Measurements from ENCODE around the gene MINK1. TPM values are rescaled to one million over a fixed set of nuclear protein-coding genes. Genes with fewer than 3 reads are reported as not detected.
A peak's percentile ranks its signal among the peaks of the same experiment; 100 is the strongest.

Gene MINK1
- total and polyA plus RNA-seq, 9 donors, result 37.6 to 177 (median 95.8) TPM

GRCh38 chr17:4807605-4808377 lies 25.3 kb upstream of the MINK1 start:
- intact Hi-C loops (cut with DNase I), result no loop called here
- TF ChIP-seq POLR2A (IDR thresholded peaks at IDR 0.05) (no peak), CTCF (IDR thresholded peaks at IDR 0.05) (no peak), EP300 (IDR thresholded peaks at IDR 0.05) (no peak)
- H3K27me3 ChIP-seq, result no peaks in the 10 kb centered on the region
- peaks cover 8% of the 10 kb centered on the region for H3K4me1 ChIP-seq (ENCODE audit: insufficient read depth)
- no peaks in the 10 kb centered on the region for H3K36me3 ChIP-seq
- peak overlapping the region; percentile 84 for H3K4me3 ChIP-seq
- 26 to 28% (median 26%) methylated on average over 32 of the region's 32 CpGs for WGBS, 3 donors
- DNase-seq, result peak; percentile 30 to 58 (median 54)
- H3K9me3 ChIP-seq, result no peaks in the 10 kb centered on the region
- peak overlapping the region in 1 of 2 donors; percentile 26 for H3K27ac ChIP-seq

- intact Hi-C loops (cut with DNase I), result no loop called here
- TF ChIP-seq POLR2A (IDR thresholded peaks at IDR 0.05), result no peak
- no peak for TF ChIP-seq EP300 (IDR thresholded peaks at IDR 0.05)
- TF ChIP-seq CTCF (IDR thresholded peaks at IDR 0.05), result no peak
- H3K9me3 ChIP-seq, result no peaks in the 10 kb centered on the region
- H3K4me1 ChIP-seq (ENCODE audit: insufficient read depth), result peaks cover 8% of the 10 kb centered on the region
- H3K4me3 ChIP-seq, result no peak overlapping the region
- peak; percentile 26 to 78 (median 63) for DNase-seq
- no peaks in the 10 kb centered on the region for H3K36me3 ChIP-seq
- no peaks in the 10 kb centered on the region for H3K27me3 ChIP-seq
- 39 to 54% (median 48%) methylated on average over 6 of the region's 6 CpGs for WGBS, 3 donors
- no peak overlapping the region for H3K27ac ChIP-seq
Measured at GRCh38 chr17:4808378-4808767, 24.8 kb upstream of the MINK1 start.

GRCh38 chr17:4810696-4811290 lies 22.3 kb upstream of the MINK1 start:
- Histone ChIP-seq H3K36me3 (no peaks in the 10 kb centered on the region), H3K4me1 (ENCODE audit: insufficient read depth) (peaks cover 8% of the 10 kb centered on the region), H3K9me3 (no peaks in the 10 kb centered on the region), H3K4me3 (no peak overlapping the region), H3K27ac (no peak overlapping the region), H3K27me3 (no peaks in the 10 kb centered on the region)
- 59 to 62% (median 62%) methylated on average over 13 of the region's 13 CpGs for WGBS, 3 donors
- TF ChIP-seq POLR2A (IDR thresholded peaks at IDR 0.05) (no peak), CTCF (IDR thresholded peaks at IDR 0.05) (no peak), EP300 (IDR thresholded peaks at IDR 0.05) (no peak)
- DNase-seq, result no peak
- intact Hi-C loops (cut with DNase I), result no loop called here

GRCh38 chr17:4811471-4811870 lies 21.7 kb upstream of the MINK1 start:
- Histone ChIP-seq H3K27ac (no peak overlapping the region), H3K36me3 (no peaks in the 10 kb centered on the region), H3K4me1 (ENCODE audit: insufficient read depth) (peaks cover 7% of the 10 kb centered on the region), H3K9me3 (no peaks in the 10 kb centered on the region), H3K27me3 (no peaks in the 10 kb centered on the region), H3K4me3 (no peak overlapping the region)
- intact Hi-C loops (cut with DNase I), result no loop called here
- WGBS, 3 donors, result 88 to 96% (median 96%) methylated on average over 12 of the region's 12 CpGs
- DNase-seq, result no peak
- no peak for TF ChIP-seq CTCF (IDR thresholded peaks at IDR 0.05)
- TF ChIP-seq POLR2A (IDR thresholded peaks at IDR 0.05), result no peak
- TF ChIP-seq EP300 (IDR thresholded peaks at IDR 0.05), result no peak

Data from ovary (tissue), 9 donors.